Measurements from ENCODE around the gene TNNI3. TPM values are rescaled to one million over a fixed set of nuclear protein-coding genes. Genes with fewer than 3 reads are reported as not detected.

The TNNI3 gene
- total and polyA plus RNA-seq, 10 of the 15 experiments (the other 5 are each of a cell fraction or from before 2014, with no cell fraction given), result not detected

- ChIA-PET SMC1A (ENCODE audit: uncharacterized antibody, unreplicated experiment) (no interaction called here), POLR2A (no interaction called here), CTCF (interaction anchor here (1.5 kb wide), 1 partner anchor 11 kb away, joined by 5 read pairs; no protein-coding TSS in a partner anchor), RAD21 (ENCODE audit: unreplicated experiment) (no interaction called here)
- BruUV-seq (replicated peaks), result no TSS peak
- WGBS (ENCODE audit: insufficient coverage, insufficient replicate concordance, low lambda C conversion rate, missing lambda C conversion rate), result 60% methylated on average over 5 of the region's 5 CpGs
- H3K9me3 ChIP-seq (replicated peaks; ENCODE audit: control insufficient read depth, insufficient read depth, low read length), result peaks cover 1% of the 10 kb centered on the region; the same call in 1 of the 3 replicates
- H3K4me1 ChIP-seq (ENCODE audit: control insufficient read depth, insufficient read depth, low read length), result no peaks in the 10 kb centered on the region
- H3K79me2 ChIP-seq (ENCODE audit: control insufficient read depth, insufficient read depth, low read length), result no peaks in the 10 kb centered on the region
- no peaks in the 10 kb centered on the region for H3K36me3 ChIP-seq (ENCODE audit: control insufficient read depth in 2 of 2, insufficient read depth in 2 of 2, low read length in 1 of 2)
- no peak overlapping the region for H3K27ac ChIP-seq (ENCODE audit: control insufficient read depth, insufficient read depth)
- in situ Hi-C loops (cut with MboI), result no loop called here
- no peak overlapping the region for H3K4me3 ChIP-seq
- intact Hi-C loops (cut with micrococcal nuclease; ENCODE audit: unreplicated experiment), result no loop called here
- H2AFZ ChIP-seq (ENCODE audit: control insufficient read depth, low read depth, low read length), result no peak overlapping the region
- no peak overlapping the region for H3K4me2 ChIP-seq (ENCODE audit: control insufficient read depth, insufficient read depth)
- H3K9ac ChIP-seq (ENCODE audit: control insufficient read depth, insufficient read depth, low read length), result no peak overlapping the region
- H3K27me3 ChIP-seq (replicated peaks in 1 of 2; ENCODE audit: control insufficient read depth in 2 of 2, insufficient read depth in 2 of 2, low read length in 1 of 2), result peaks cover 1 to 7% of the 10 kb centered on the region in 2 experiments; a peak in 1 of 4 replicates
- no peak for TF ChIP-seq NR2F1 (conservative IDR thresholded peaks at IDR 0.05)
- no peak for TF ChIP-seq SKIL (IDR thresholded peaks at IDR 0.05; ENCODE audit: low read depth, poor library complexity, severe bottlenecking)
- no peak for TF ChIP-seq POLR2A (IDR thresholded peaks at IDR 0.05; ENCODE audit: low read depth, low read length)
- TF ChIP-seq CEBPZ (IDR thresholded peaks at IDR 0.05; ENCODE audit: low read depth, low read length), result no peak
- no peak for TF ChIP-seq USF1 (IDR thresholded peaks at IDR 0.05; ENCODE audit: borderline replicate concordance, extremely low read length, insufficient read depth, low read depth, low read length)
- no peak for TF ChIP-seq KLF5 (IDR thresholded peaks at IDR 0.05; ENCODE audit: partially characterized antibody)
- no peak for TF ChIP-seq NKRF (conservative IDR thresholded peaks at IDR 0.05)
- no peak for TF ChIP-seq E4F1 (IDR thresholded peaks at IDR 0.05; ENCODE audit: borderline replicate concordance, partially characterized antibody)
- no peak for TF ChIP-seq HDAC2 (IDR thresholded peaks at IDR 0.05)
- TF ChIP-seq ZZZ3 (IDR thresholded peaks at IDR 0.05; ENCODE audit: control insufficient read depth, insufficient read length, low read depth), result no peak
- TF ChIP-seq NBN (IDR thresholded peaks at IDR 0.05), result no peak
- TF ChIP-seq BHLHE40 (IDR thresholded peaks at IDR 0.05; ENCODE audit: borderline replicate concordance in 1 of 2, low read depth in 2 of 2, low read length in 1 of 2), result no peak
- DNase-seq (ENCODE audit: low read depth, low spot score) (no peak), FAIRE-seq (no peak), ATAC-seq (no peak)
- H4K20me1 ChIP-seq (ENCODE audit: control insufficient read depth, insufficient read depth), result no peaks in the 10 kb centered on the region
Observed at GRCh38 chr19:55171440-55171839, 13.9 kb upstream of the TNNI3 start.

Data from GM12878 (cell line).